ENCODE results near the gene PROK2.

PROK2 gene, protein sequence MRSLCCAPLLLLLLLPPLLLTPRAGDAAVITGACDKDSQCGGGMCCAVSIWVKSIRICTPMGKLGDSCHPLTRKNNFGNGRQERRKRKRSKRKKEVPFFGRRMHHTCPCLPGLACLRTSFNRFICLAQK

DNA sequence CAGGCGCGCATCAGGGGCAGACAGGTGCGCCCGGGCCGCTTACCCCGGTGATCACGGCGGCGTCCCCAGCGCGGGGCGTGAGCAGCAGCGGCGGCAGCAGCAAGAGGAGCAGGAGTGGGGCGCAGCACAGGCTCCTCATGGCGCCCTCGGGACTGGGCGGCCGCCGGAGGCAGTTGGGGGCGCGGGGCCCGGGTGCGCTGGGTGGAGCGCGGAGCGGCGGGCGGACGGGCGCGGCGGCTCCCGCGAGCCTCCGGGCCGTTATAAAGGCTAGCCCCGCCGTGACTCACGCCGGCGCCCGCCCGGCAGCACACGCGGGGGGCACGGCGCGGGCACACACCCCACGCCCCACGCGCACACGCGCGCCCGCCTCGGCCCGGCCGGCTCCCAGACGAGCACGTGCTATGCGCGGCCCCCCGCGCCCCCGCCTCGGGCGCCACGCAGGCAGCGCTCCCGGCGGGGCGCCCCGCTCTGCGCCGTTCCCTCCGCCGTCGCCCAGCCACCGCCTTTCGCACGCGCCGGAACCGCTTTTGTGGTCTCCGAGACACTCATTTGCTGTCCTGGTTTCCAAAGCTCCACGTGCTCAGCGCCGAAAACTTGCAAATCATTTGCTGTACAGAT is at the start of gene PROK2:
Gene PROK2, minus strand, starts transcription at position 235 of the 618 bp plus-strand sequence. Its CDS starts 96 bp downstream, at position 139.
- no peak for DNase-seq (ENCODE audit: insufficient read length, low spot score)
- FAIRE-seq = no peak

DNA sequence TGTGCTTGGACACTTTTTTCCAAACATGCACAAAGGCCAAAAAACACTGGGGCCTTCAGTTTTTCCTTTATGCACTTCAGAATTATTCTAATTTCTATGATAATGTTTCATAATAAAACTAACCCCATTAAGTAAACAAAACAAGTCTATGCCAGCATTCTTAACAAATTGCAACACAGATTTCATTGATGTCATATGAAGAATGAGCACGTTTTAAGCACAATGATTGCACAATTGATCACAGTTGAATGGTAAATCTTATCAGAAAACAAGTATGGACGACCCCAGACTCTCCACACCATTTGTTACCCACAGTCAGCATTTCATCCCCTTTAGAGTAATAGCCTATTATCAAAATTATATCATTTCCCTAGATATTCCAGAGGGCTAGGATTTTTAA is 46.7 kb upstream of the PROK2 start:
- FAIRE-seq = no peak
- TF ChIP-seq POLR2A (IDR thresholded peaks at IDR 0.05; ENCODE audit: low read depth, low read length) = no peak
- no peak for DNase-seq (ENCODE audit: insufficient read length, low spot score)

More for the DNA sequence above, at the start of gene PROK2:
- TF ChIP-seq POLR2A (IDR thresholded peaks at IDR 0.05; ENCODE audit: low read depth, low read length) = no peak

DNA sequence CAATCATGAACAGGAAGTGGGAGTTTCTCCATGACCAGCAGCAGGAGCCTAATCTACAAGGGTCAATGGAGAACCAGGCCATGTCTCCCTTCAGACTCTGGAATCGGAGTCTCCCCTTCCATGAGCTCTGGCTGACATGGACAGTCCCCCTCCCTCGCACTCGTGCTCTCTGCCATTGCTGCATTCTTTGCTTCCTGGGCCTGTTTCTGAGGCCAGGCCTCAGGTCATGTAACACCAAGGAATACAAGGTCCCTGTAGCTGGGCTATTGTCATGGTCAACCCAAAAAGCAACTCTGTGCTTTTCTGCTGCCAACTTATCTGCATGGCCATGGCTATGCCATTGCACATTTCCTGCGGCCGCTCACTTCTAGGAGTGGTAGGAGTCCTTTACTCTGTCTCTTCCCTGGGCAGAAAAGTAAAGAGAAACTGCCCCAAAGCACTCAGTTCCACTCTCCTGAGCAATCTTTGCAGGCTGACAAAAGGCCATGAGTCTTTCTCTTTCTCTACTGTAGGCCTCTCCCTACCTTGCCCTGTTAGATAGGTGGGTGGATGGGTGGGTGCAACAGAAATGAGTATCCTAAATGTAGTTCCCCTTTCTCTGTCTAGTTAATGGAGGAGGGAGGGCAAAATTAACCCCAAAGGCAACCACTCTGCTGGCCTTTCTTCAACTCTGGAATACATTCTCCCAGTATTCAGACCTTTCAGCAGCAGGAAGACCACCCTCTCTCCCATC is 40.8 kb upstream of the PROK2 start:
- FAIRE-seq (no peak), DNase-seq (ENCODE audit: insufficient read length, low spot score) (no peak)
- TF ChIP-seq POLR2A (IDR thresholded peaks at IDR 0.05; ENCODE audit: low read depth, low read length) = no peak

DNA sequence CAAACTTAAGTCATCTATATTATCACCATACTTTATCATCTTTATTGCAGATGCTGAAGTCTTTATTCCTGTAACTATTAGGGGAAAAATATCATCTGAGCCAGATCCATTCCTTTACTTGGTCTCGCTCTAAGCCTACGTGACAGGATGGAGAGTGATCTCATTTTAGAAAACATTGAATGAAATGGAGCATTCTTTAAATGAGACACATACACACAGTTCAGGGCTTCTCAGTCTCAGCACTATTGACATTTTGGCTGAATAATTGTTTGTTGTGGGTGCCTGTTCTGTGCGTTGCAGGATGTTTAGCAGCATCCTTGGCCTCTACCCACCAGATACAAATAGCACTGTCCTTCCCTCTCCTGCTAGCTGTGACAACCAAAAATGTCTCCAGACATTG is 36.2 kb upstream of the PROK2 start:
- no peak for FAIRE-seq
- no peak for TF ChIP-seq POLR2A (IDR thresholded peaks at IDR 0.05; ENCODE audit: low read depth, low read length)
- DNase-seq (ENCODE audit: insufficient read length, low spot score) = no peak

DNA sequence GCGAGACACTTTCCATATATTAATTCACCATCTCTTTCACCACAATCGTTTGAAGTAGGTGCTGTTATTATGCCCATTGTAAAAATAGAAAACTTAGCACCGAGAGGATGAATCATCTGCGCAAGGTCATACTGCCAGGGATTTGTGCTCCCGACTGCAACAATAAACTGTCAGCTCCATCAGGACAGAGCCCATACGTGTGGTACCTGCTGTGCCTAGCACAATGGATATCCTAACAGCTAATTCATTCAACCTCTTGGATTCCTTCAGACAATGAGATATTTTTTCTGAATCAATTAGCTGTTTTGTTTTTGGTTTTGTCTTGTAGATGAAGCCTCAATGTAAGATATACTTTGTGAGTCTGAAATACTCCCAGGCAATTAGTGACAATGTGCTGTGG is 32.3 kb upstream of the PROK2 start:
- TF ChIP-seq POLR2A (IDR thresholded peaks at IDR 0.05; ENCODE audit: low read depth, low read length) = no peak
- FAIRE-seq (no peak), DNase-seq (ENCODE audit: insufficient read length, low spot score) (no peak)

DNA sequence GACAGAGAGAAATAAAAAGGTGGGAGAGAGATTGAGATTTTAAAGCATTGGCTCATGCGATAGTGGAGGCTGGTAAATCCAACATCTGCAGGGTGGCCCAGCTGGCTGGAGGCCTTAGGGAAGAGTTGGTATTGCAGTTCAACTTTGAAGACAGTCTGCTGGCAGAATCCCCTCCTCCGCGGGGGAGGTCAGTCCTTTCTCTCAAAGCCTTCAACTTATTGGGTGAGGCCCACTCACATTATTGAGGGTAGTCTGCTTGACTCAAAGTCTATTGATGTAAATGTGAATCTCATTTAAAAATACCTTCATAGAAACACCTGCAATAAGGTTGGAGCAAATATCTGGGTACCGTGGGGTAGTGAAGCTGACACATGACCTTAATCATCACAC is 31.8 kb upstream of the PROK2 start:
- no peak for DNase-seq (ENCODE audit: insufficient read length, low spot score)
- no peak for FAIRE-seq
- no peak for TF ChIP-seq POLR2A (IDR thresholded peaks at IDR 0.05; ENCODE audit: low read depth, low read length)

DNA sequence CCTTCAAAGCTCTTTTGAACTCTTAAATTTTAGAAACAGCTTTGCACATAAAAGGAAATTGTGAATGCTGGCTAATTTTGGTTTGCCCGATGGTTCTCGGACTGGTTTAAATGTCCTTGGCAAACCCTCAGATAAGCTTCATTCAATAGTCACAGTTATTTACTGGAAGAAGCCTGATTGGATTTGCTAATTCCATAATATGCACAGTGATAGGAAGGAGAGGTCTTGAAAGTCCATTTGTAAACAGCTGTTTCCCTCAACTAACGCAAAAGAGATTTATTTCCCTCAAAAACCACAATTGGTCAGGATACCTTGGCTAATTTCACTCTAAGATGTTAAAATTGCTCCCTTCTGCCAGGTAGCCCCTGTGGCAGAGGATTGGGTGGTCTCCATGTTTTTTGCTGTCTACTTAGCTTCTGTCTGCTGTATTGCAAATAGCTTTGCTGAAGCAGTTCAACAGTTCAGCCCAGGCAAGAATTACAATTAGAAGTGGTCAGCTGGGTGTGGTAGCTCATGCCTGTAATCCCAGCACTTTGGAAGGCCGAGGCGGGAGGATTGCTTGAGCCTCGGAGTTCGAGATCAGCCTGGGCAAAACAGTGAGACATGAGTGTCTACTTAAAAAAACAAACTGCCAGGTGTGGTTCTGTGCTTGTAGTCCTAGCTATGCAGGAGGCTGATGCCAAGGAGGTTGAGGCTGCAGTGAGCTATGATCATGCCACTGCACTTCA is 30.6 kb upstream of the PROK2 start:
- no peak for DNase-seq (ENCODE audit: insufficient read length, low spot score)
- no peak for TF ChIP-seq POLR2A (IDR thresholded peaks at IDR 0.05; ENCODE audit: low read depth, low read length)
- FAIRE-seq = no peak

DNA sequence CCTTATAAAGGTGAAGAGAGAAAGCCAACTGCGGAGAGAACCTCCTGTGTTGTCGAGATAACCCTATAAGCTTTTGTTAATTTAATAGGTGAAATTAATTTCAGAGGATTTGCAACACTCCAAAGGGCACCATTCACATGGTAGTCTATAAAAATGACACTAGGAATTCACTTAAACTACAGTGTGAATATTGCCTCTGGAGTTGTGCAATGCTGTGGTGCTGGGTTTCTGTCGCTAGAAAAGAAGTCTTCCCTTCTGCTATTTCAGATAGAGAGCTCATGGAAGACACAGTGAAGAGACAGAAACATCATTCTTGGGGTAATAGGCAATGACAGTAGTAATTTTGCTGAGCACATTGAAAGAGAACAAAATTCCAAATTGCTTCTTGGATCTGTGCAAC is 28.8 kb upstream of the PROK2 start:
- no peak for TF ChIP-seq POLR2A (IDR thresholded peaks at IDR 0.05; ENCODE audit: low read depth, low read length)
- FAIRE-seq = no peak

DNA sequence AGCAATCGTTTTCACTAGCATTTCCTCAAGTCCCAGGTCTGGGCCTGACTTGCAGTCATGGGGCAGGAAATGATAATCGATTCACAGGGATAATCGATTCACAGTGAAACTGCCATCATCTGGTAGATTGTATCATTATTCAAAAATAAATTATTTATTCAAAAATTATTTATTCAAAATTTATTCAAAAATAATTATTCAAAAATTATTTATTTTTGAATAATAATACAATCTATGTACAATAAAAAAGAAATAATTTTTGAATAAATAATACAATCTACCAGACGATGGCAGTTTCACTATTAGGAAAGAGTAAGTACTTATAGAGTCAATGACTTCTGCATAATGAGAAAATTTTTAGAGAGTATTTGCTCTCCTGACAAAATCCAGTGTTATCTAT is 28.1 kb upstream of the PROK2 start:
- DNase-seq (ENCODE audit: insufficient read length, low spot score) (no peak), FAIRE-seq (no peak)
- no peak for TF ChIP-seq POLR2A (IDR thresholded peaks at IDR 0.05; ENCODE audit: low read depth, low read length)

More for the DNA sequence above, 28.8 kb upstream of the PROK2 start:
- DNase-seq (ENCODE audit: insufficient read length, low spot score) = no peak

DNA sequence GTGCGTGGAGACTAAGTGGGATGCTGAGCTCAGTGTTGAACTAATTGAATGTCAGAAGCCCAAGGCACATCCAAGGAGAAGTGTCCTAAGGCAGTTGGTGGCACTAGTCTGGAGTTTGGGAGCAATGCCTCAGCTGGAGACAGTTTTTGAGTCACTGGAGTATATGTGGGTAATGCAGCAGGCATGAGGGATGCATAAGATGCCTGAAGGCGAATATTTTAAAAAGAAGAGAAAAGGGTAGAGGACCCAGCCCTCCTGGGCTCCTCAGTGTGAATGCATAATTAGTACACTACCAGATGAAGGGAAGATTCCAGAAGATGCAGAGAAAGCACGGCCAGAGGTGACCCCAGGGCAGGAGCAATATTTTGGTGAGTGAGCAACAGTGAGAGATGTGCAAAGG is 25.1 kb upstream of the PROK2 start:
- DNase-seq (ENCODE audit: insufficient read length, low spot score) = no peak
- TF ChIP-seq POLR2A (IDR thresholded peaks at IDR 0.05; ENCODE audit: low read depth, low read length) = no peak
- FAIRE-seq = no peak

DNA sequence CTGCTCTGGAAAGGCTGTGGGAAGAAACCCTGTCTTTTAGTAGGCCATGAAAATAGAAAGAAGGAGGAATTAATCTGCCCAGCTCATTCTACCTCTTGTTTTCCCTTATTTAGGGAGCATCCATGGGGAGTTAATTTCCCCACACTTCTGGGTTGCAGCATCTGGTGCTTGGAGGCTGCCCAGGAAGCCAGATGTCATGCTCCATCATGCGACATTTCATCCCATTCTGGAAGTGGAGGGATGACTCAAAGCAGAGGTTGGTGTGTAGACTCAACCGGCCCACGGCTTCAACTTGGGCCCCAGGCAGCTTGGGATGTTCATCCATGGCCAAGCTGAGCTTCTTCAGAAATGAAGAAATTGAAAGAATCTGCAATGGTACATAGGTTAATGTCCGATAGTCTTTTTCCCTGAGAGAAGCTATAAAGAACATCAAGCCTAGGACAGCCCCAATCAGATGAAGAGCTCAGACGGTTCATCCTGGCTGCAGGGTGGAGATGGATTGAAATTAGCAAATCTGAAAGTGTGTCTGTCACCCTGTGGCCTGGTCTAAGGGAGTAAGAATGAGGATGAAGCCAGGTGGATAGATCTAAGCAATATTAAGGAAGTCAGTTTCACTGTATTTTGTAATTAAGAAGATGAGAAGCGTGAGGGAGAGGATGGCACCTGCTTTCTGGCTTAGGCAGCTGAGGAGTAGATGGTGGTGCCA is 24.5 kb upstream of the PROK2 start:
- no peak for TF ChIP-seq POLR2A (IDR thresholded peaks at IDR 0.05; ENCODE audit: low read depth, low read length)
- no peak for DNase-seq (ENCODE audit: insufficient read length, low spot score)
- FAIRE-seq = no peak

DNA sequence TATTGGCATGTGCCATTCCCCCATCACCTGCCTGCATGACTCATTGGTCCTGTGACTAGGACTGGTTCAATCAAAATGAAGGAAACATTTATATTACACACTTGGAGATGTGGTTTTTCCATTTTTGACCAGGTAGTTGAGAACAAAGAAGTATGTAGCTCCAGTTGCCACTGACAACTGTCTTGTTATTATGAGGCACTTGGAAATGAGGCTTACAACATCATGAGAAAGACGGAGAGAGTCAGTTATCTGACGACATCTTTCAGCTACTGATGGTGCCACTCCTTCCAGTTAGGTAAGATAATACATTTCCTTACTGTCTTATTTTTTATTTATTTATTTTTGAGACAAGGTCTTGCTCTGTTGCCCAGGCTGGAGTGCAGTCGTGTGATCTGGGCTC is 21.8 kb upstream of the PROK2 start:
- DNase-seq (ENCODE audit: insufficient read length, low spot score) (no peak), FAIRE-seq (no peak)
- no peak for TF ChIP-seq POLR2A (IDR thresholded peaks at IDR 0.05; ENCODE audit: low read depth, low read length)

DNA sequence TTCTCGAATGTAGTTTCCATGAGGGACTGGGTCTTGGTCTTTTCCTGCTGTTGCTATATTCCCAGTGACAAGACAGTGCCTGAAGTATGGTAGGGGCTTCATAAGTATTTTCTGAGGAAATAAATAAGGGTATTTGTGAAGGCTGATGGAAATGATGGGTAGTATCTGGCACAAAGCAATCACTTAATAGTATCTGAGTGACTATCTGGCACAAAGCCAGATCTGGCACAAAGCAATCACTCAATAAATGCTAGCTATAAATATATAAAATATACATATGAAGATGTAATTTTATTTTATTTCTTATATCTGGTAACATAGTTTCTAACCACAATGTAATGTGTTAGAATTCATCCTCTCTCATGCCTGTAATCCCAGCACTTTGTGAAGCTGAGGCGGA is 20.7 kb upstream of the PROK2 start:
- TF ChIP-seq POLR2A (IDR thresholded peaks at IDR 0.05; ENCODE audit: low read depth, low read length) = no peak
- FAIRE-seq = no peak

DNA sequence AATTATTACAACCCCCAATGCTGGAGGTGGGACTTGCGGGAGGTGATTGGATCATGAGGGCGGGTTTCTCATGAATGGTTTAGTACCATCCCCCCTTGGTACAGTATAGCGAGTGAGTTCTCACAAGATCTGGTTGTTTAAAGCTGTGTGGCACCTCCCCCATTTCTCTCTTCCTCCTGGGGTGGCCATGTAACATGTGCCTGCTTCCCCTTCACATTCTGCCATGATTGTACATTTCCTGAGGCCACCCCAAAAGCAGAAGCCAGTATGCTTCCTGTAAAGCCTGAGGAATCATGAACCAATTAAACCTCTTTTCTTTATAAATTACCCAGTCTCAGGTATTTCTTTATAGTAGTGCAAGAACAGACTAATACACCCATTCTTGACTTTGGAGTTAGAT is 20.3 kb upstream of the PROK2 start:
- no peak for TF ChIP-seq POLR2A (IDR thresholded peaks at IDR 0.05; ENCODE audit: low read depth, low read length)
- DNase-seq (ENCODE audit: insufficient read length, low spot score) = no peak
- no peak for FAIRE-seq

More for the DNA sequence above, 20.7 kb upstream of the PROK2 start:
- no peak for DNase-seq (ENCODE audit: insufficient read length, low spot score)
